Left ventricle myocardium inferior (tissue), 1 donor: ENCODE results near the gene EXOC2. TPM values are rescaled to one million over a fixed set of nuclear protein-coding genes. Genes with fewer than 3 reads are reported as not detected.

Experiments
- DNase-seq: peaks from one replicate; pipeline ENCODE4 v3.0.0-alpha.2; 2020
- H3K27ac ChIP-seq: fragments of 200-600 bp; replicated peaks from 2 replicates; pipeline ENCODE4 v1.8.0; 2021
- H3K27me3 ChIP-seq: fragments of 200-600 bp; 2 replicates; pipeline ENCODE4 v1.8.0; 2021; ENCODE audit warnings: low read depth
- H3K36me3 ChIP-seq: fragments of 200-600 bp; 2 replicates; pipeline ENCODE4 v1.8.0; 2021
- H3K4me1 ChIP-seq: fragments of 200-600 bp; 2 replicates; pipeline ENCODE4 v1.8.0; 2021
- H3K4me3 ChIP-seq: fragments of 200-600 bp; 2 replicates; pipeline ENCODE4 v1.8.0; 2021; ENCODE audit warnings: mild to moderate bottlenecking, moderate library complexity
- H3K9me3 ChIP-seq: fragments of 200-600 bp; replicated peaks from 2 replicates; pipeline ENCODE4 v1.8.0; 2021
- CTCF ChIP-seq: fragments of 200-600 bp; IDR thresholded peaks from 2 replicates; pipeline ENCODE4 v1.8.0; 2021; ENCODE audit warnings: antibody characterized with exemption, mild to moderate bottlenecking, borderline replicate concordance
- intact Hi-C: fragments of 100-400 bp; cut with micrococcal nuclease; formaldehyde crosslinking; loops from one replicate; pipeline ENCODE4 v1.11.0; 2022
- total RNA-seq: library from RNA; stranded (reverse); fragmentation: NEBNext Ultra II Directional; extraction: Animal tissue kit (Norgen Biotek cat#: 25700); gene quantifications from one replicate; pipeline ENCODE4 v1.2.1, GENCODE V29; 2021
- donor health status: DM: no; HTN: yes; CAD: no; lungs with severe emphysema.

Gene EXOC2
- total RNA-seq, 1 donor from 2014 or later, result 15.6 TPM

GRCh38 chr6:626236-626635, 66.7 kb downstream of the EXOC2 start:
- peaks cover 12% of the 10 kb centered on the region for H3K36me3 ChIP-seq
- H3K27me3 ChIP-seq, result no peaks in the 10 kb centered on the region
- H3K4me3 ChIP-seq, result no peak overlapping the region
- intact Hi-C loops, result no loop called here
- no peaks in the 10 kb centered on the region for H3K9me3 ChIP-seq
- no peak overlapping the region for H3K27ac ChIP-seq
- DNase-seq, result no peak
- no peak for TF ChIP-seq CTCF
- H3K4me1 ChIP-seq, result no peaks in the 10 kb centered on the region

DNA sequence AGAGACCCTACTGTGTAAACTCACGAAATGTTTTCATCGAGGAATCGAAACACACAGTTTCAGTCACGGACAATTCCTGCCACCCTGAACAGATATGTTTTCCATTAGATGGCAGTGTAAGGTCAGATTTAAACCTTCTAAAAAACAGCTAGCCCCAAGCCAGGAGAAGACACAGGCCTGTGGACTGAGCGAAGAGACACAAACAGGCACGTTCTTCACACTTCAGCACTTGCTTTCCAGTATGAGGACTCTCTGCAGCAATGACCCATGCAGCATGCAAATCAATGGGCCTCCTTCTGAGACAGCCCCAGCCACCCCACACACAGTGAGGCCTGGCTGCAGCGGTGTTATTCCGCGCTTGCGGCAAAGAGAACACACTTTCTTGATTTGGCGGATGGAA, 68.0 kb downstream of the EXOC2 start:
- DNase-seq, result no peak
- no peaks in the 10 kb centered on the region for H3K27me3 ChIP-seq
- no peaks in the 10 kb centered on the region for H3K9me3 ChIP-seq
- H3K36me3 ChIP-seq, result peaks cover 2% of the 10 kb centered on the region
- H3K4me3 ChIP-seq, result no peak overlapping the region
- intact Hi-C loops, result no loop called here
- H3K27ac ChIP-seq, result no peak overlapping the region
- peak; percentile 50 for TF ChIP-seq CTCF
- no peaks in the 10 kb centered on the region for H3K4me1 ChIP-seq

DNA sequence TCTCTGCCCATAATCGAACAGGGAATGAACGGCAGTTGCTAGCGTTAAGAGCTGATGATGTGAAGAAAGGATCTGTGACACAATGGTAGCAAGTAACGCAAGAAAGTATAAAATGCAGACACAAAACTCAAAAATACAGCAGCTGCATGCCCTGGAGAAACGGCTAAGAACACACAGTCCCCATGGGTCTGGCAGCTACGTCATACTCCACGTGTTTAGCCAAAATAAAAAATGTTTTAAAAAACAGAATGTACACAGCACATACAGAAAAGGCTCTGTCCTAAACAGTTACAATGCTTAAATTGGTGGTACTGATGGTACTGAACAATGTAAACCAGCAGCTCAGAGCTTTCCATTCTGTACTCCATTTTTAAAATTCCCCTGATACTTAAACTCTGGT, 70.5 kb downstream of the EXOC2 start:
- no peaks in the 10 kb centered on the region for H3K9me3 ChIP-seq
- H3K4me3 ChIP-seq, result no peak overlapping the region
- H3K27me3 ChIP-seq, result no peaks in the 10 kb centered on the region
- no peak for DNase-seq
- H3K27ac ChIP-seq, result no peak overlapping the region
- no peak for TF ChIP-seq CTCF
- intact Hi-C loops, result no loop called here
- H3K36me3 ChIP-seq, result peaks cover 10% of the 10 kb centered on the region
- no peaks in the 10 kb centered on the region for H3K4me1 ChIP-seq

DNA sequence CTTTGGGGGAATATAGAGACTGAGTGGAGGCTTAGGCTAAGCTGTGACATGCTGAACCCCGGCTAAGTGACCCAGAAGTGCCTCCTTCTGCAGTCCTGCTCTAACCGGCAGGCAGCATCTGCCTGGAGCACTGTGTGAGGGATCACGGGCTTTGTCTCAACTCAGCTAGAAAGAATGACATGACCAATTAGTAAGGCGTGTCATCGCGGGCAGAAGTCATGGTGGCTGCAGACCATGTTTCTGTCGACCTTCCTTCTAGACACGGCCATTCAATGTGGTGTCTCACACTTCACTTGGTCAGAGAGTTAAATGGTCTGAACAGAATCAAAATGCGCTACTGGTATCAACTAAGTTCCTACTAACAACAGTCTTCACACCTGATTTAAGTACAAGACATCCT, 71.0 kb downstream of the EXOC2 start:
- TF ChIP-seq CTCF, result no peak
- no peaks in the 10 kb centered on the region for H3K27me3 ChIP-seq
- no peak overlapping the region for H3K4me3 ChIP-seq
- intact Hi-C loops, result no loop called here
- no peak overlapping the region for H3K27ac ChIP-seq
- H3K9me3 ChIP-seq, result no peaks in the 10 kb centered on the region
- peaks cover 16% of the 10 kb centered on the region for H3K36me3 ChIP-seq
- H3K4me1 ChIP-seq, result no peaks in the 10 kb centered on the region
- DNase-seq, result no peak

GRCh38 chr6:620950-621349, 72.0 kb downstream of the EXOC2 start:
- intact Hi-C loops, result no loop called here
- Histone ChIP-seq H3K4me3 (no peak overlapping the region), H3K4me1 (no peaks in the 10 kb centered on the region), H3K9me3 (no peaks in the 10 kb centered on the region), H3K27ac (no peak overlapping the region), H3K27me3 (no peaks in the 10 kb centered on the region), H3K36me3 (peaks cover 23% of the 10 kb centered on the region)
- DNase-seq, result no peak
- no peak for TF ChIP-seq CTCF

DNA sequence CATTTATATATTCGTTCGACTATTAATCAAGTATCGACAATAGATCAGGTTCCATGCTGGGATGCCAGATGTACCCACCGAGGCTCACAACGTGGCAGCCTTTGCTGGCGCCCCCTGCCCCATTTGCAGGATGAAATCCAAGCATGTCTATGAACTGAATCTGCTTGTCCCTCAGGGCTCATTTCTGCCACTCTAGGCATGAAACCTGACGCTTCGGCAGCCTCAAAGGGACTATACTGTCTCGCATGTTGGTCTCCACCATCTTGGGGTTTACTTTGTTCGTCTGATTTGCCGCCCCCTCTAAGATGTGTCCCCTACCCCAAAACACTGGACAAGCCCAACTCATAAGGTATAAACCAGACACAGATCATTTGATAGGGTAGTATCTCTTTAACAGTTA, 72.8 kb downstream of the EXOC2 start:
- no peak for TF ChIP-seq CTCF
- no peak for DNase-seq
- Histone ChIP-seq H3K9me3 (no peaks in the 10 kb centered on the region), H3K4me3 (no peak overlapping the region), H3K27ac (no peak overlapping the region), H3K36me3 (peaks cover 27% of the 10 kb centered on the region), H3K4me1 (no peaks in the 10 kb centered on the region), H3K27me3 (no peaks in the 10 kb centered on the region)
- intact Hi-C loops, result no loop called here
